Skeletal muscle cell (primary cell): ENCODE results near the gene SLC4A2.

ENCODE experiments used
- DNase-seq: peaks from one replicate; pipeline ENCODE4 v3.0.0-alpha.2; 2010; ENCODE audit warnings: low read depth
- H3K4me3 ChIP-seq: 2 replicates; pipeline ENCODE4 v1.5.1; 2011; ENCODE audit warnings: low read depth, mild to moderate bottlenecking, control low read depth, low read length, moderate library complexity

SLC4A2 gene

GRCh38 chr7:151058781-151059366 is 515 bp upstream of the SLC4A2 start:
- no peak for DNase-seq
- peak overlapping the region; percentile 84 for H3K4me3 ChIP-seq

DNA sequence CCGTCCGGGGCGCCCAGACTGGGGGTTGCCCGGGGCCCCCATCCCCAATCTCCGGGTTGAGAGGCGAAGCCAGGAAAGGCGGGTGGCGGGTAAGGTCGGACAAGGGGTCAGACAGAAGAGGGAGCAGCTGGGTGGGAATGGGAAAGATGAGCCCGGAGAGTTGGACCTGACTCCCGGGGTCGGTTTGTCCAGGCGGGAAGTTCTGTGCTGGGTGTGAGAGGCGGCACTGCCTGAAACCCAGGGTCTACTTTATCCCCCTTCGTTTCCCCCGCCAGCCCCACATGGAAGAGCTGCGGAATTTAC is 675 bp downstream of the SLC4A2 start:
- H3K4me3 ChIP-seq: peak overlapping the region; percentile 84
- no peak for DNase-seq

- DNase-seq: no peak
- H3K4me3 ChIP-seq: peak overlapping the region; percentile 84
These were observed 1.2 kb downstream of the SLC4A2 start for GRCh38 chr7:151060416-151061212.

- DNase-seq: no peak
These were observed 2.1 kb downstream of the SLC4A2 start for GRCh38 chr7:151061213-151062110.

DNA sequence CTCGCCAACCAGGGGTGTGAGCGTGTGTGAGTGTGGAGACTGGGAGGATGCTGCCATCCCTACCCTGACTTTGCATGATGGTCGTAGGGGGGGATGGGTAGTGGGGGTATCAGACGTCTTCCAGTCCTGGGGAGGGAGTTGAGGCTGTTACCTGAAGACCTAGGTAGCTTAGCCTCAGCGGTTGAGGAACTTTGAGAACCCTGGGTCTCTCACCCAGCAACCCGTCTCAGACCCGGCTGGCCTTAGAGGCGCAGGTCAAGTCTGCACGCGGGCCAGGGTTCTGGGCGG is 2.7 kb downstream of the SLC4A2 start:
- peak overlapping the region; percentile 84 for H3K4me3 ChIP-seq

More at GRCh38 chr7:151061213-151062110, 2.1 kb downstream of the SLC4A2 start:
- H3K4me3 ChIP-seq: peak overlapping the region; percentile 84

DNA sequence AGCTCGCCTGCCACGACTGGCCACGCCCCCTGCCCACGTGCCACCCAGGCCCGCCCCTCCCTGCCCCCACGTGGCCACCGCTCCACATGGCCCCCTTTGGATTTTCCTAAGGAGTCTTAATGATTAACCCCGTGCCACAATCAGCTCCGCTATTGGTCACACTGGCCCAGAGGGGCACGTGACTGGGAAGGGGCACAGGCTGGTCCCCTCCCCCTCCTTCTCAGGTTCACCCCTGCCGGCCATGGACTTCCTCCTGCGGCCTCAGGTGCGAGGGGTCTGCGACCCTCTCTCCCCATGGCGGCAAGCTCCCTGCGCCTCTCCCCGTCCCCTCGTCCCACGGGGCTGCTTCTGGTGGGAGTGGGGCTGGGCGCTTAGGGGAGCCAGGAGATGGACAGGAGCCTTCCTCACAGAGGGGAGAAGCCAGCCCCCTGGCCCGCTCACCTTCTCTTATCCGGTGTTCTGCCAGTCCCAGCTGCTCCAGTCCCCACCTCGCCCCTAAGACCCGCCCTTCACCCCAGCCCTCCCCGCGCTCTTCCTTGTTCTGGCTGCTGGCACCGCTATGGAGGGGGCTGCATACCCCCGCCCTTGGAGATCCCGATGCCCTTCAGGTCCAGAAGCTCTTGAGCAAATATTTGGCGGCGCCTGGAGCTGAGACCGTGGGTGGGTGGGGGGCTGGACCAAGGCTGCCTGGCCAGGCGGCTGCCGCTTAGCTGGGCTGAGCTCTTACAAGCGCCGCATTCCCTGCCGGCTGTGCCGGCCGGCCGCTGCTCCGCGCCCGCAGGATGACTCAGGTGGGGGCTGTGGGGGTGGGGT is 3.2 kb downstream of the SLC4A2 start:
- no peak for DNase-seq
- peak overlapping the region; percentile 20 for H3K4me3 ChIP-seq

More for the DNA sequence above, 2.7 kb downstream of the SLC4A2 start:
- DNase-seq: no peak

DNA sequence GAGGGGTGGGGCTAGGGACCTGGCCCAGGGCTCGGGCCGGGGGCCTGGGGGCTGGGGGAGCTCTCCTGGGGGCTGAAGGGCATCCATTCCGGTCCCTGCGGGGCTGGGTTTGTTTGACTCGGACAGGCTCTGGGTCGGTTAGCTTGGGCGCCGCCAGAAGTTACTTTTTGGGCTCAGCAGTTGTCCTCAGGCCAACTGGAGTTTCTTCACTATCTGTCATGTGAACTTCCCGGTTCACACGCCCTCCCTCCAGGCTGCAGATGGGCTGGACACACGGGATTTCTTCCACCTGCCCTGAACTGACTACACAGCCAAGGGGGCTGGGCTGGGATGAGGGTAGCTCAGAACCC is 3.8 kb downstream of the SLC4A2 start:
- DNase-seq: no peak
- no peak overlapping the region for H3K4me3 ChIP-seq

- H3K4me3 ChIP-seq: no peak overlapping the region
- DNase-seq: no peak
These were observed 5.1 kb downstream of the SLC4A2 start for GRCh38 chr7:151064454-151064853.

GRCh38 chr7:151064993-151065392 is 5.6 kb downstream of the SLC4A2 start:
- no peak for DNase-seq
- H3K4me3 ChIP-seq: no peak overlapping the region

DNA sequence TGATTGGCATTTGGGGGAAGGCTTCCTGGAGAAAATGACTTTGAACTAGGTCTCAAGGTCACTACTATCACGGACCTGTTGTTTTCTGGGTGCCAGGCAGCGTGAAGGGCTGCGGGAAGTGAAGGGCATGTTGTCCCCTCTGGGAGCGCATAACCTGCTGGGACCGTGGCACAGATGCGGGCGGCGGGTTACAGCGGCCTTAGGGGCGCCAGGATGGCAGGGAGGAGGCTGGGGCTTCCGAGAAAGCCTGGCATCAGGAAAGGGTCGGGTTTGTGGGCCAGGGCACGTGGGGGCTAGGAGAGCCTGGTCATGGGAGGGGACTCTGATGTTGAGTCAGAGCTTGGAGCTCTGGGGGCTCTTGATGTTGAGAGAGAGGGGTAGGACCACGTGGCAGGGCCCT is 6.1 kb downstream of the SLC4A2 start:
- DNase-seq: no peak
- H3K4me3 ChIP-seq: no peak overlapping the region

- H3K4me3 ChIP-seq: no peak overlapping the region
These were observed 7.0 kb downstream of the SLC4A2 start for GRCh38 chr7:151066273-151066974.

GRCh38 chr7:151068069-151068773 is 8.8 kb downstream of the SLC4A2 start:
- DNase-seq: no peak
- H3K4me3 ChIP-seq: no peak overlapping the region

More at GRCh38 chr7:151066273-151066974, 7.0 kb downstream of the SLC4A2 start:
- DNase-seq: no peak

DNA sequence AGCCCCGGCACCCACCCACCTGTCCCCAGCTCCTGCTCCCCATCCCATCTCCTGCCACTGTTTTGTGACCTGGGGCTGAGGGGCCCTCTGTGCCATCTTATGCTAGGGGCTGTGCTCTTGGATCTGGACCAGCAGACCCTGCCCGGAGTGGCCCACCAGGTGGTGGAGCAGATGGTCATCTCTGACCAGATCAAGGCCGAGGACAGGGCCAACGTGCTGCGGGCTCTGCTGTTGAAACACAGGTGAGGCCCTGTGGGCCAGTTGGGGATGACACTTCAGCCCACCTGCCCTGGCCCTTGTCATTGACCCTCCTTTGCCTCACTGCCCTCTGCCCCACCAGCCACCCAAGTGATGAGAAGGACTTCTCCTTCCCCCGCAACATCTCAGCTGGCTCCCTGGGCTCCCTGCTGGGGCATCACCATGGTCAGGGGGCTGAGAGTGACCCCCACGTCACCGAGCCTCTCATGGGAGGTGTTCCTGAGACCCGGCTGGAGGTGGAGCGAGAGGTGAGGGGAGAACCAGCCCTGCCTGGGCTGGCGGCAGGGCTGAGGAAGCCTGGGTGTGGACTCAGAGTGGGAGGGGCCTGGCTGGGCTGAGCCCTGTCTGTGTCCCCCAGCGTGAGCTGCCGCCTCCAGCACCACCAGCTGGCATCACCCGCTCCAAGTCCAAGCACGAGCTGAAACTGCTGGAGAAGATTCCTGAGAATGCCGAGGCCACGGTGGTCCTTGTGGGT is 10.6 kb downstream of the SLC4A2 start:
- no peak overlapping the region for H3K4me3 ChIP-seq
- no peak for DNase-seq

- H3K4me3 ChIP-seq: no peak overlapping the region
- no peak for DNase-seq
These were observed 11.2 kb downstream of the SLC4A2 start for GRCh38 chr7:151070574-151070960.

DNA sequence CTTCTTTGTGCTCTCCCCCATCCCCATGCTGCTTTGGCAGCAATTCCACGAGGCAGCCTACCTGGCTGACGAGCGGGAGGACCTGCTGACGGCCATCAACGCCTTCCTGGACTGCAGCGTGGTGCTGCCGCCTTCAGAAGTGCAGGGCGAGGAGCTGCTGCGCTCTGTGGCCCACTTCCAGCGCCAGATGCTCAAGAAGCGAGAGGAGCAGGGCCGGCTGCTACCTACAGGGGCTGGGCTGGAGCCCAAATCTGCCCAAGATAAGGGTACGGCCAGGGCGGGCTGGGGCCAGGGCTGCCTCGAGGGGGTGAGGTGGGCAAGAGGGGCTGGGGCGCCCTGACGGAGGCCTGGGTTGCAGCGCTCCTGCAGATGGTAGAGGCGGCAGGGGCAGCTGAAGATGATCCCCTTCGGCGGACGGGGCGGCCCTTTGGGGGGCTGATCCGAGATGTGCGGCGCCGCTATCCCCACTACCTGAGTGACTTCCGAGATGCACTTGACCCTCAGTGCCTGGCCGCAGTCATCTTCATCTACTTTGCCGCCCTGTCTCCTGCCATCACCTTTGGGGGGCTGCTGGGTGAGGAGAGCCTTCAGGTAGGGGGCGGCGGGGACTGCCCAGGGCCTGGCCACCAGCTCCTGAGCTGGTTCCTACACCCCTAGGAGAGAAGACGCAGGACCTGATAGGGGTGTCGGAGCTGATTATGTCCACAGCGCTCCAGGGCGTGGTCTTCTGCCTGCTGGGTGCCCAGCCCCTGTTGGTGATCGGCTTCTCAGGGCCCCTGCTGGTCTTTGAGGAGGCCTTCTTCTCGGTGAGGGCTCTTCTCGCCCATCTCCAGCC is 11.9 kb downstream of the SLC4A2 start:
- H3K4me3 ChIP-seq: no peak overlapping the region
- no peak for DNase-seq

GRCh38 chr7:151073990-151074389 is 14.6 kb downstream of the SLC4A2 start:
- DNase-seq: no peak
- no peak overlapping the region for H3K4me3 ChIP-seq
